SW 1271 (cell line): ENCODE results near the gene CCR7.

ENCODE experiments used
- DNase-seq, 2 experiments: peaks; one replicate each; lab custom pipeline; 2025; lab: John Stamatoyannopoulos, UW

The CCR7 gene, protein sequence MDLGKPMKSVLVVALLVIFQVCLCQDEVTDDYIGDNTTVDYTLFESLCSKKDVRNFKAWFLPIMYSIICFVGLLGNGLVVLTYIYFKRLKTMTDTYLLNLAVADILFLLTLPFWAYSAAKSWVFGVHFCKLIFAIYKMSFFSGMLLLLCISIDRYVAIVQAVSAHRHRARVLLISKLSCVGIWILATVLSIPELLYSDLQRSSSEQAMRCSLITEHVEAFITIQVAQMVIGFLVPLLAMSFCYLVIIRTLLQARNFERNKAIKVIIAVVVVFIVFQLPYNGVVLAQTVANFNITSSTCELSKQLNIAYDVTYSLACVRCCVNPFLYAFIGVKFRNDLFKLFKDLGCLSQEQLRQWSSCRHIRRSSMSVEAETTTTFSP

DNA sequence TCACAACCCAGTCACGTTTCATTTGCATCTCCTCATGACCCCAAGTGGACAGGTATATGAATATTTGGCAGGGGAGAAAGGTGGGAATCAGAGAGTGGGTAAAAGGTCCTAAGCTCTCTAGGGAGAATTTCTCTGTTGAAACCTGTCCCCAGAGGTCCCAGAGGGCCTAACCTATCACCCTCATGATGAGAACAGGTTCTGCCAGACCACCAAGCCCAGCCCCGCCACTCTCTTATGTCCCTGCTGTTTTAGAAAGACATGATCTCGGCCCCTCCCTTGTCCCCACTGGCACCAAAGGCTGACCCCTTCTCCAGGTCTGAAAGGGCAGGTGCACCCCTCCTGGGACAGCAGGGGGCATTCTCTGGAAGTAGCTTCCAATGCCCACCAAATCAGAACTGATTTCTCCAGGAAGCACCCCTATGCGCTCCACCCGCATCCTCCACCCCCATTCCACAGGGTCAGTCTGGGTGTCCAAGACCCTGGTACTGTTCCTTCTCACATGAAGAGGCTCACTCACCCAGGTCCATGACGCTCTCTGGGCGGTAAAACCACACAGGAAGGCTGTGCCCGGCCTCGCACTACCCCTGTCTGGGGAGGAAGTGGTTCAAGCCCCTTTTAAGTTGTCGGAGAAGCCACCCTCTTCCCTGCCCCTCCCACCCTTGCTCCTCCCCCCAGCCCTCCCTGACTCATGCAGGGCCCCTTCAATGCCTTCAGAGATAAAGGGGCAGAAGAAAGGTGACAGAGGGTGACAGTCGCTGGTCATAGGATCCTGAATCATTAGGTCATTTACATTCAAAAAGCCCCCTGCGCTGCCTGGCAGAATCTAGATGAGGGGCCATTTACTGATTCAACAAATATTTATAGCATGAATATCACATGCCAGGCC lies at the start of gene CCR7:
CCR7 (minus strand) TSS at position 590 of the 886 bp plus-strand sequence; CDS start at position 527, 63 bp downstream.
- DNase-seq, result no peak

- DNase-seq, result no peak
Measured at GRCh38 chr17:40614431-40615067, 49.3 kb upstream of the CCR7 start.

DNA sequence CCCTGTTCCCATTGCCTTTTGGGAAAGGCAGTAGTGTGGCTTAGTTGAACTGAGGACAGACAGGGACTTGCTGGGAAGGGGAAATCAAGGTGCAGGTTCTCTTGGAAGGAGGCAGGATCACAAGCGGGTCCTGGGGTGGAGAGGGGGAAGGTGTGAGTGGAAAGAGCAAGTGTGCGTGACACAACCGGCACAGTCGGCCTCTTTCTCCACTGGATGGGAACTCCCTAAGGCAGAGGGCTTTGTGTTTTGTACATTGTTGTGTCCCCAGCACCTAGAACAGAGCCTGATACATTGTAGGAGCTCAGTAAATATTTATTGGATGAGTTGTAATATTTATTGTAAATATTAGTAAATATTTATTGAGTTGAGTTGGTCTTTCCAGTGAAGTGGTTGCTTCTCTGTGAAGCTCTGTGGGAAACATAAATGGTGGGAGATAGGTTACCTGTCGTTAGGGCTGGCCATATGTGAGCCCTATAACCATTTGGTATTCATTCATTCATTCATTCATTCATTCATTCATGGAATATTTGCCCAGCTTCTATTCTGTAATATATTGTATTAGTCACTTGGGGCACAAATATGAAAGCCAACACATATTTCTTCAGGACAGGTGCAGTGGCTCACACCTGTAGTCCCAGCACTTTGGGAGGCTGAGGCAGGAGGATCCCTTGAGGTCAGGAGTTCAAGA lies 48.3 kb upstream of the CCR7 start:
- DNase-seq, result no peak

- DNase-seq, result no peak
Measured at GRCh38 chr17:40612599-40613244, 47.5 kb upstream of the CCR7 start.

DNA sequence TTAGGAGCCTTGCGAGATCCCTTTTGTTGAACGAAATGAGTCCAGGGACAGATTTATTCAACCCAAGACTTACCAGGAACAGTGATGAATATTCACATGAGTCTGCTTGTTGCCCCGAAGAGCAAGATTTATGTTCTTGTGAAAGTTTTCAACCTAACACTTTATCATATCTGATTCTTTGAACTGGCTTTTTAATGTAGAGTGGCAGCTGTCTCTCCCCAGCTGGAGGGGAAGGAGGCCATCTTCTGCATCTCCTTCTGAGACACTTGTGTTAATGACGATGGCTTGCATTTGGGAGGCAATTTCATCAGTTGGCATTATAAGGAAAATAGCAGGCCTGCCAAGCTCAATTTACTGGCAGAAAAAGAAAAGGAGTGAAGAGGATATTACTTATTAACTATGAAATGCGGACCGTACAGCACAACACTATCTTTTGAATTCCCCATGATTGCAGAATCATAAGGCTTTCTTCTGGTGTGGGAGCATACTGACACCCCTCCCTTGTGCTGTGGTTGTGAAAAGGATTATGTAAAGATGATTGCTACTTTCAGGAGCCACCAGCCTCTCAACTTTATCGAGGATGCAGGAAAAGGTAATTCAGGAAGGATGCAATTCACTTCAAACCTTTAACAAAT lies 46.7 kb upstream of the CCR7 start:
- DNase-seq, result no peak

GRCh38 chr17:40610359-40610758 lies 45.1 kb upstream of the CCR7 start:
- DNase-seq, result no peak

DNA sequence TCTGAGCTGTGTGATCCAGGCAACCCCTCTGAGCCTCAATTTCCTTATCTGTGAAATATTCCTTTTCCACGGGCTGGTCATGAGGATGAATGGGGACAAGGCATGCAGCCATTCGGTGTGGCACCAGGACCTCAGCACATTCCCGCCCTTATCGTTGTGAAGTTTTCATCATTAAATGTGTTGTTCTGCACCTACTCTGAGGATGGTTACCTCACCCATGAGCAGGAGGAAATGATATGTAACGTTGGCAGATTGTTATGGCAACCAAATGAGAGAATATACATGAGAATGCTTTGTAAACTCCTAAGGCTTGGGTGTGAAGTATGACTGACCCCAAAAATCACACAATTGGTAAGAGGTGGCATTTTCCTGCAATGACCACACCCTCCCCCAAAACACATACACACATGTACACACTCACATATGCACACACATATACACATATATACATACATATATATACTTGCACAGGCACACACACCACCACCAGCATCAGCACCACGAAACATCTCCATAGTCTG lies 42.8 kb upstream of the CCR7 start:
- DNase-seq, result no peak

- no peak for DNase-seq
Measured at GRCh38 chr17:40607641-40608040, 42.4 kb upstream of the CCR7 start.

- no peak for DNase-seq
Measured at GRCh38 chr17:40606548-40607353, 41.5 kb upstream of the CCR7 start.

GRCh38 chr17:40605306-40605705 lies 40.0 kb upstream of the CCR7 start:
- no peak for DNase-seq

- no peak for DNase-seq
Measured at GRCh38 chr17:40604327-40605080, 39.2 kb upstream of the CCR7 start.

DNA sequence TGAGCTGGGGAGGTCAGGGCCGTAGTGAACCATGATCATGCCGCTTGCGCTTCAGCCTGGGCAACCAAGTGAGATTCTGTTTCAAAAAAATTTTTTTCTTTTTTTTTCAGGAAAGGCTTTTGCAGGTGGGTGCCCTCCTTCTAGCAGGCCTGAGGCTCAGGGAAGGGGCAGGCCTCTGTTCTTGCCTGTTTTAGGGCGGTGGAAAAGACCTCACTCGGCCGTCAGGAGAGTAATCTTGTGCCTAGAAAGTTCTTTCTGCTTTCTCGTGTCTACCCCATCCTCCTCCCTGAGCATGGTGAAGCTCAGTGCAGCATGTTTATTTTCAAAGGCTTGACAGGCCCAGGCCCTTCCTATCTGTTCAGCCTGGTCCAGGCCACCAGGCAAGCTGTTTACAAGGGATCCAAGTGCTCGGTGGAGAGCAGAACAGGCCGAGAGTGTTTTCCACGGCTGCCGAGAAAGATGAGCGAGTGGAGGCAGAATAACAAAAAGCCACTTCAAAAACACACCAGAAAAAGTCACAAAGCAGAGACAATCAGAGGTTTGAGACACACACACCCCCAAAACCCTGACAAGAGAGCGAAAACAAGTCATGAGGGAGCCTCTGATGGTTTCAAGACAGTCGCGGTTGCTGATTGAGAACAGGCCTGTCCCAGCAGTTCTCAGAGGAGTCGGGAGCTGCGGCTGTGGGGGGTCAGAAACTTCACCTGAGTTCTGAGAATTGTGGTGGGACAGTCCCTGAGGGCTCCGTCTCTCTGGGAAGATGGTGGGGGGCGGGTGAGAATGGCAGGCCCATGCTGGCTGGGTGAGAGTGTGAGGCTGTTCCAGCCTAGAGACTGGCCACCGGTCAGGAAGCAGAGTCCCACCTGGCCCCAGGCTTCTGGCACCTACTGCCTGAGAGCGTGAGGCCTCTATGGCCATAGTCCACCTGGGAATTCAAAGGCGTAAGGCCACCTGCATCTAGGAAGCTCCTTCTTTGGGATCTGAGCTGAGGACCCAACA lies 37.5 kb upstream of the CCR7 start:
- no peak for DNase-seq

- no peak for DNase-seq
Measured at GRCh38 chr17:40600486-40601046, 35.3 kb upstream of the CCR7 start.

- no peak for DNase-seq
Measured at GRCh38 chr17:40599468-40599763, 34.1 kb upstream of the CCR7 start.

GRCh38 chr17:40598619-40599467 lies 33.6 kb upstream of the CCR7 start:
- DNase-seq, result no peak

DNA sequence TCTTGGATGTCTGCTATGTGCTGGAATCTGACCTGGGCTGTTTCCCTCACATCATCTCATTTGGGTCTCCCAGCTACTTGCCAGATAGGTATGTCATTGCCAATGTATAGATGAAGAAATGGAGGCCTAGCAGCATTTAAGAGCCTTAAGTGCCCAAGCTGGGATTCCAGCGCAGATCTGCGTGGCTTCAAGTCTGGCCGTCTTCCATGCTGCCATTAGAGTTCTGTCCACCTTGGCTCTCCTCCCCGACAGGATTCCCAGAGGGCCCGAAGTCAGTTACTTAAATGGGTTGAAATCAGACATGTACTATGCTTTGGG lies 33.0 kb upstream of the CCR7 start:
- DNase-seq, result no peak
